H9 (cell line): Measurements from ENCODE around the gene NHERF2. TPM values are rescaled to one million over a fixed set of nuclear protein-coding genes. Genes with fewer than 3 reads are reported as not detected.

Experiments
- DNase-seq: peaks from one replicate; pipeline ENCODE4 v3.0.0-alpha.2; 2017
- H2AFZ ChIP-seq: one replicate; pipeline ENCODE4 v1.6.1; 2013; ENCODE audit warnings: mild to moderate bottlenecking, low read length, control low read depth, moderate library complexity
- H2AK5ac ChIP-seq: 2 replicates; pipeline ENCODE4 v1.6.1; 2013; ENCODE audit warnings: low read length, control low read depth, mixed read lengths; ENCODE audit not compliant: insufficient read length
- H2BK120ac ChIP-seq: one replicate; pipeline ENCODE4 v1.6.1; 2013; ENCODE audit warnings: low read depth, mild to moderate bottlenecking, low read length, control low read depth, inconsistent platforms; ENCODE audit not compliant: poor library complexity, severe bottlenecking
- H2BK12ac ChIP-seq: 2 replicates; pipeline ENCODE4 v1.6.1; 2013; ENCODE audit warnings: low read length, control low read depth, mixed read lengths, low read depth; ENCODE audit not compliant: insufficient read length
- H2BK15ac ChIP-seq: 2 replicates; pipeline ENCODE4 v1.6.1; 2013; ENCODE audit warnings: low read depth, low read length, control low read depth
- H2BK20ac ChIP-seq: one replicate; pipeline ENCODE4 v1.6.1; 2013; ENCODE audit warnings: low read depth, mild to moderate bottlenecking, low read length, control low read depth, inconsistent platforms; ENCODE audit not compliant: poor library complexity, severe bottlenecking
- H2BK5ac ChIP-seq: 2 replicates; pipeline ENCODE4 v1.6.1; 2013; ENCODE audit warnings: low read length, control low read depth, mixed read lengths; ENCODE audit not compliant: insufficient read length
- H3K14ac ChIP-seq: 2 replicates; pipeline ENCODE4 v1.6.1; 2013; ENCODE audit warnings: low read length, control low read depth; ENCODE audit not compliant: insufficient read depth
- H3K18ac ChIP-seq: 2 replicates; pipeline ENCODE4 v1.6.1; 2013; ENCODE audit warnings: low read depth, mild to moderate bottlenecking, mixed read lengths, low read length, control low read depth; ENCODE audit not compliant: insufficient read length
- H3K23ac ChIP-seq: 2 replicates; pipeline ENCODE4 v1.6.1; 2013; ENCODE audit warnings: low read length, control low read depth, mixed read lengths, low read depth; ENCODE audit not compliant: insufficient read length
- H3K23me2 ChIP-seq: 2 replicates; pipeline ENCODE4 v1.6.1; 2013; ENCODE audit warnings: low read depth, mild to moderate bottlenecking, mixed read lengths, low read length, control low read depth; ENCODE audit not compliant: insufficient read length, poor library complexity, severe bottlenecking
- H3K27ac ChIP-seq: 2 replicates; pipeline ENCODE4 v1.5.1; 2013; ENCODE audit warnings: low read length, control low read depth, mixed read lengths, low read depth; ENCODE audit not compliant: insufficient read length
- H3K27me3 ChIP-seq: 2 replicates; pipeline ENCODE4 v1.6.1; 2013; ENCODE audit warnings: low read length, control low read depth, inconsistent platforms; ENCODE audit not compliant: insufficient read depth
- H3K4ac ChIP-seq: 2 replicates; pipeline ENCODE4 v1.6.1; 2013; ENCODE audit warnings: low read depth, mild to moderate bottlenecking, control low read depth, inconsistent platforms, low read length, moderate library complexity
- H3K4me1 ChIP-seq: 2 replicates; pipeline ENCODE4 v1.6.1; 2013; ENCODE audit warnings: low read length, control low read depth, inconsistent platforms; ENCODE audit not compliant: insufficient read depth
- H3K4me2 ChIP-seq: 2 replicates; pipeline ENCODE4 v1.6.1; 2013; ENCODE audit warnings: low read length, control low read depth, mixed read lengths; ENCODE audit not compliant: insufficient read length, insufficient read depth
- H3K56ac ChIP-seq: 2 replicates; pipeline ENCODE4 v1.6.1; 2013; ENCODE audit warnings: low read depth, mild to moderate bottlenecking, mixed read lengths, low read length, control low read depth; ENCODE audit not compliant: insufficient read length
- H3K79me1 ChIP-seq: 2 replicates; pipeline ENCODE4 v1.6.1; 2013; ENCODE audit warnings: low read depth, mild to moderate bottlenecking, moderate library complexity, low read length, control low read depth, inconsistent platforms; ENCODE audit not compliant: insufficient read depth, poor library complexity, severe bottlenecking
- H3K79me2 ChIP-seq: 2 replicates; pipeline ENCODE4 v1.6.1; 2013; ENCODE audit warnings: low read length, control low read depth, inconsistent platforms; ENCODE audit not compliant: insufficient read depth
- H3K9ac ChIP-seq: 2 replicates; pipeline ENCODE4 v1.6.1; 2013; ENCODE audit warnings: low read length, control low read depth, mixed read lengths; ENCODE audit not compliant: insufficient read length; ENCODE audit errors: extremely low read depth
- H3K9me3 ChIP-seq: one replicate; pipeline ENCODE4 v1.6.1; 2013; ENCODE audit warnings: low read depth, low read length, inconsistent platforms; ENCODE audit not compliant: control insufficient read depth
- H3T11ph ChIP-seq: one replicate; pipeline ENCODE4 v1.6.1; 2013; ENCODE audit warnings: mild to moderate bottlenecking, low read length, control low read depth, inconsistent platforms
- H4K20me1 ChIP-seq: one replicate; pipeline ENCODE4 v1.6.1; 2013; ENCODE audit not compliant: control insufficient read depth, insufficient read length, insufficient read depth
- H4K5ac ChIP-seq: 2 replicates; pipeline ENCODE4 v1.6.1; 2013; ENCODE audit warnings: low read depth, mild to moderate bottlenecking, mixed read lengths, low read length, control low read depth; ENCODE audit not compliant: insufficient read length
- H4K8ac ChIP-seq: replicated peaks from 2 replicates; pipeline ENCODE4 v1.6.1; 2013; ENCODE audit warnings: low read length, control low read depth, mixed read lengths, low read depth; ENCODE audit not compliant: insufficient read length
- H4K91ac ChIP-seq: 2 replicates; pipeline ENCODE4 v1.6.1; 2013; ENCODE audit warnings: low read depth, mild to moderate bottlenecking, moderate library complexity, mixed read lengths, low read length, control low read depth; ENCODE audit not compliant: insufficient read length
- H3K27ac Mint-ChIP-seq, 3 experiments: 2 replicates in 2 of 3; 3 replicates in 1 of 3; pipeline ENCODE4 v1.8.0; 2020 to 2021; ENCODE audit warnings: mixed read lengths in 3 of 3, mild to moderate bottlenecking in 1 of 3, moderate library complexity in 1 of 3
- H3K27me3 Mint-ChIP-seq: 2 replicates; pipeline ENCODE4 v1.8.0; 2021; ENCODE audit warnings: low read depth, mild to moderate bottlenecking, moderate library complexity, mixed read lengths
- H3K36me3 Mint-ChIP-seq, 3 experiments: 2 replicates in 2 of 3; 3 replicates in 1 of 3; pipeline ENCODE4 v1.8.0; 2020 to 2021; ENCODE audit warnings: low read depth in 3 of 3, mixed read lengths in 3 of 3; ENCODE audit not compliant: insufficient read depth in 1 of 3
- H3K4me1 Mint-ChIP-seq, 2 experiments: 2 replicates each; pipeline ENCODE4 v1.8.0; 2020; ENCODE audit warnings: mixed read lengths in 2 of 2
- H3K4me3 Mint-ChIP-seq, 2 experiments: 2 replicates in 1 of 2; 3 replicates in 1 of 2; pipeline ENCODE4 v1.8.0; 2020 to 2021; ENCODE audit warnings: mild to moderate bottlenecking in 2 of 2, mixed read lengths in 2 of 2, moderate library complexity in 1 of 2
- H3K9me3 Mint-ChIP-seq, 2 experiments: 2 replicates in 1 of 2; 3 replicates in 1 of 2; pipeline ENCODE4 v1.8.0; 2020; ENCODE audit warnings: mild to moderate bottlenecking in 2 of 2, mixed read lengths in 2 of 2, moderate library complexity in 1 of 2
- WGBS: extraction: QIAGEN DNeasy Blood & Tissue Kit; methylation state at CpG from one replicate; pipeline ENCODE4 v1.1.7; 2013; ENCODE audit warnings: missing lambda C conversion rate, low lambda C conversion rate, mixed read lengths; ENCODE audit not compliant: insufficient read length; ENCODE audit errors: extremely low coverage; 5-methylcytosine and 5-hydroxymethylcytosine counted together
- total RNA-seq: library from RNA; stranded (reverse); gene quantifications from 2 replicates; pipeline ENCODE4 v1.2.1, GENCODE V29; 2021
- TF ChIP-seq, protein P1 (sequence below): fragments of 200-600 bp; sonication (generic); conservative IDR thresholded peaks from 3 replicates; pipeline ENCODE4 v1.8.0; 2021; ENCODE audit warnings: antibody characterized with exemption, mild to moderate bottlenecking

Gene NHERF2
- total RNA-seq, 1 experiment from 2014 or later, result 15.3 TPM

DNA sequence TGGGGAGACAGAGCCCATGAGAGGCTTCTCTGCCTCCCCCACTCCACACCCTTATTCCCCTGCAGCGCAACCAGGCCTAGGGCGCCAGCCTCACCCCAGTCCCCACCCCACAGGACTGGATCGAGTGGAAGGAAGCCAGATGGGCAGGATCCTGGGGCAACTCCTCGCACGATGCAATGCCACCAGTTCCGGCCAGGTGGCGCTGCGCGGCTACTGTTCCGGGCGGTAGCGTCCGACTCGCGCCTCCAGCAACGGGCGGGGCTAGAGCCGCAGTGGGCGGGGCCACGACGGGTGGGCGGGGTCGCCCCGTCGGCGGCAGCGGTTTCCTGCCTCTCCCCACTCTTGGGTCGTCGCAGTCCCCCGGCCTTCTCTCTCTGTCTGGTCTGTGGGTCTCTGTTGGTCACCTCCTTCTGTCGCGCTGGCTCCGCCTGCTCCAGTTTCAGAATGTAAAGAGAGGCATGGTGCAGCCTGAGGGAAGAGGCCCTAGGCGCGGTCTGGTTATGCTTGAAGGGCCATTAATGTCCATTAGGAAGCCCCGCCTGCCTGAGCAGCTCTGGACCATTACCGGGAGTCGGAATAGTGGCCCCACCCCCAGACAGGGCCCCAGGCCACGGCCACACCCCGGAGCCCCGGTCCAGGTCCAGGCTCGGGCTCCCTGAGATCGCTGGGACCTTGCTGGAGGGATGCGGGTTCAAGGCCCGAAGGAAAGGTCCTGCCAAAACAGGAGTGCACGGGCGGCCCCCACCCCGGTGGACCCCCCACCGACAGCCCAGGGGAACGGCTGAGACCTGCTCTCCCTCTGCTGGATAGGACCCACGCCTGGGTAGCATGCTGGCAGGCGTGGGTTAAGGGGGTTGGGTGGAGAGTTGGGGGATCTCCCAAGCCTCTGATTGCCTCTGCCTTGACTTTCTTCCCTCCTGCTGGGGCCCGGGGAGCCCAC is 3.3 kb upstream of the NHERF2 start:
- Histone ChIP-seq H3K23ac (no peak overlapping the region), H3K4me1 (no peaks in the 10 kb centered on the region; the same call in 1 of the 2 replicates), H2BK120ac (no peak overlapping the region), H3K27ac (no peak overlapping the region), H3K27me3 (peaks cover 20% of the 10 kb centered on the region; the same call in 1 of the 2 replicates), H3K79me2 (no peaks in the 10 kb centered on the region), H3K23me2 (peaks cover 16% of the 10 kb centered on the region), H3K18ac (no peak overlapping the region), H4K20me1 (no peaks in the 10 kb centered on the region), H3K79me1 (no peaks in the 10 kb centered on the region), H2AFZ (peak overlapping the region; percentile 88), H3K4ac (no peak overlapping the region), H4K91ac (no peak overlapping the region), H2BK20ac (no peak overlapping the region), H3K56ac (no peak overlapping the region), H3K9ac (no peak overlapping the region), H3K4me2 (peak overlapping the region; percentile 35), H2BK15ac (no peak overlapping the region), H3K9me3 (no peaks in the 10 kb centered on the region), H4K5ac (no peak overlapping the region), H2BK12ac (no peak overlapping the region), H2AK5ac (no peak overlapping the region), H4K8ac (no peak overlapping the region), H3K14ac (no peak overlapping the region), H2BK5ac (no peak overlapping the region), H3T11ph (no peak overlapping the region)
- TF ChIP-seq, protein P1, sequence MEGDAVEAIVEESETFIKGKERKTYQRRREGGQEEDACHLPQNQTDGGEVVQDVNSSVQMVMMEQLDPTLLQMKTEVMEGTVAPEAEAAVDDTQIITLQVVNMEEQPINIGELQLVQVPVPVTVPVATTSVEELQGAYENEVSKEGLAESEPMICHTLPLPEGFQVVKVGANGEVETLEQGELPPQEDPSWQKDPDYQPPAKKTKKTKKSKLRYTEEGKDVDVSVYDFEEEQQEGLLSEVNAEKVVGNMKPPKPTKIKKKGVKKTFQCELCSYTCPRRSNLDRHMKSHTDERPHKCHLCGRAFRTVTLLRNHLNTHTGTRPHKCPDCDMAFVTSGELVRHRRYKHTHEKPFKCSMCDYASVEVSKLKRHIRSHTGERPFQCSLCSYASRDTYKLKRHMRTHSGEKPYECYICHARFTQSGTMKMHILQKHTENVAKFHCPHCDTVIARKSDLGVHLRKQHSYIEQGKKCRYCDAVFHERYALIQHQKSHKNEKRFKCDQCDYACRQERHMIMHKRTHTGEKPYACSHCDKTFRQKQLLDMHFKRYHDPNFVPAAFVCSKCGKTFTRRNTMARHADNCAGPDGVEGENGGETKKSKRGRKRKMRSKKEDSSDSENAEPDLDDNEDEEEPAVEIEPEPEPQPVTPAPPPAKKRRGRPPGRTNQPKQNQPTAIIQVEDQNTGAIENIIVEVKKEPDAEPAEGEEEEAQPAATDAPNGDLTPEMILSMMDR, result peak; percentile 96
- Mint-ChIP-seq H3K27ac (peak overlapping the region in 2 of 3 experiments; percentile 24 to 90; a peak in 2 of 7 replicates), H3K27me3 (peaks cover 76% of the 10 kb centered on the region), H3K4me1 (peaks cover 14 to 16% of the 10 kb centered on the region in 2 experiments), H3K4me3 (peak overlapping the region; percentile 67 to 80), H3K9me3 (peaks cover 0 to 6% of the 10 kb centered on the region in 2 experiments; a peak in 3 of 5 replicates), H3K36me3 (peaks cover 0 to 2% (median 0%) of the 10 kb centered on the region in 3 experiments; a peak in 1 of 7 replicates)
- peak; percentile 94 for DNase-seq
- WGBS, result no CpG with 5 or more reads among the region's 53 CpGs
